Mesothelial cell of epicardium (in vitro differentiated cells): ENCODE results near the gene GMDS. TPM values are rescaled to one million over a fixed set of nuclear protein-coding genes. Genes with fewer than 3 reads are reported as not detected.

Experiments used
- DNase-seq, 2 experiments: peaks; one replicate each; pipeline ENCODE4 v3.0.0; 2021; ENCODE audit warnings: low spot score in 2 of 2; ENCODE audit not compliant: unreplicated experiment in 2 of 2
- H3K27ac Mint-ChIP-seq: 2 replicates; pipeline ENCODE4 v1.8.0; 2021; ENCODE audit warnings: mixed read lengths
- H3K27me3 Mint-ChIP-seq: 2 replicates; pipeline ENCODE4 v1.8.0; 2021; ENCODE audit warnings: low read depth, mixed read lengths
- H3K36me3 Mint-ChIP-seq: 2 replicates; pipeline ENCODE4 v1.8.0; 2021; ENCODE audit warnings: mixed read lengths
- H3K4me1 Mint-ChIP-seq: 2 replicates; pipeline ENCODE4 v1.8.0; 2021; ENCODE audit warnings: mixed read lengths
- H3K4me3 Mint-ChIP-seq: 2 replicates; pipeline ENCODE4 v1.8.0; 2021; ENCODE audit warnings: mild to moderate bottlenecking, moderate library complexity, mixed read lengths
- H3K9me3 Mint-ChIP-seq: 2 replicates; pipeline ENCODE4 v1.8.0; 2021; ENCODE audit warnings: mixed read lengths
- total RNA-seq: library from RNA; stranded (reverse); gene quantifications from 3 replicates; pipeline ENCODE4 v1.2.1, GENCODE V29; 2021
- TF ChIP-seq, protein P1 (sequence below): fragments of 200-600 bp; sonication (generic); IDR thresholded peaks from one replicate; pipeline ENCODE4 v1.5.0; 2021; ENCODE audit warnings: antibody characterized with exemption; ENCODE audit not compliant: unreplicated experiment

The GMDS gene
- 34.9 to 39.9 TPM (median 36.7 TPM) in 3 replicates for total RNA-seq

DNA sequence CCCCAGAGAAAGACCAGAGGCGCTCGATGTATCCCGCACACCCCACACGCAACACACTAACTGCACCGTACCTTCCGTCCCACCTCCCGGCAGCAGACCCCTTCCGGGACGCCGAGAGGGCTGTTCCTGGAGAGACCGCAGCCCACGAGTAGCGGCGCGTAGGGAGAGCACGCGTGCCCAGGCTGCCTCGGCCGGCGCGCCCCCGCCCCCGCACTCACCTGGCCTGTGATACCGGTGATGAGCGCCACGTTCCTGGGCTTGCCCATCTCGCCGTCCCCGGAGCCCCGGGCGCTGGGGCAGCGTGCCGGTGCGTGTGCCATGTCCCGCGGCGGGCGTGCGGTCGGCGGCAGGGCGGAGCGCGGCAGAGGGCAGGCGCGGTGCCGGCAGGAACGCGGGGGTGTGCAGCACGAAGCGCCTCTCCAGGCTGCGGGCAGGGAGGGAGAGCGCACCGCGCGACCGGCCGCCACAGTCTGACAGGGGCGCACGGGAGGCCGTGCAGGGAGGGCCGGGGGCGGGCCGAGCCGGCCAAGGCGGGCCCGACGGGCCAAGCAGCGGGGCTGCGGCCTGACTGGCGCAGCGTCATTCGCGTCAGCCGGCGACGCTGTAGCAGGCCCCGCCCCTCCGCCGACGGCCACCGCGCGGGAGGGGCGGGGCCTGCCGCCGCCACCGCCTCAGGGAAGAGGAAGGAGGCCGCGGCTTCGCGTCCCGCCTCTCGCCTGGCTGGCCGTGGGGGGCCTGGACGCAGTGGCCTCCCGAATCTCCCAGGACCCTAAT lies at the start of gene GMDS:
TSS of gene GMDS (minus strand) at position 503 of the 774 bp plus-strand sequence.
- TF ChIP-seq, protein P1, sequence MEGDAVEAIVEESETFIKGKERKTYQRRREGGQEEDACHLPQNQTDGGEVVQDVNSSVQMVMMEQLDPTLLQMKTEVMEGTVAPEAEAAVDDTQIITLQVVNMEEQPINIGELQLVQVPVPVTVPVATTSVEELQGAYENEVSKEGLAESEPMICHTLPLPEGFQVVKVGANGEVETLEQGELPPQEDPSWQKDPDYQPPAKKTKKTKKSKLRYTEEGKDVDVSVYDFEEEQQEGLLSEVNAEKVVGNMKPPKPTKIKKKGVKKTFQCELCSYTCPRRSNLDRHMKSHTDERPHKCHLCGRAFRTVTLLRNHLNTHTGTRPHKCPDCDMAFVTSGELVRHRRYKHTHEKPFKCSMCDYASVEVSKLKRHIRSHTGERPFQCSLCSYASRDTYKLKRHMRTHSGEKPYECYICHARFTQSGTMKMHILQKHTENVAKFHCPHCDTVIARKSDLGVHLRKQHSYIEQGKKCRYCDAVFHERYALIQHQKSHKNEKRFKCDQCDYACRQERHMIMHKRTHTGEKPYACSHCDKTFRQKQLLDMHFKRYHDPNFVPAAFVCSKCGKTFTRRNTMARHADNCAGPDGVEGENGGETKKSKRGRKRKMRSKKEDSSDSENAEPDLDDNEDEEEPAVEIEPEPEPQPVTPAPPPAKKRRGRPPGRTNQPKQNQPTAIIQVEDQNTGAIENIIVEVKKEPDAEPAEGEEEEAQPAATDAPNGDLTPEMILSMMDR, result no peak
- Mint-ChIP-seq H3K4me1 (peaks cover 22% of the 10 kb centered on the region), H3K27me3 (no peaks in the 10 kb centered on the region), H3K27ac (peak within 1 kb of the TSS; percentile 95), H3K36me3 (peaks cover 2% of the 10 kb centered on the region), H3K9me3 (no peaks in the 10 kb centered on the region), H3K4me3 (peak within 1 kb of the TSS; percentile 90)
- DNase-seq, result peak; percentile 77 to 86

DNA sequence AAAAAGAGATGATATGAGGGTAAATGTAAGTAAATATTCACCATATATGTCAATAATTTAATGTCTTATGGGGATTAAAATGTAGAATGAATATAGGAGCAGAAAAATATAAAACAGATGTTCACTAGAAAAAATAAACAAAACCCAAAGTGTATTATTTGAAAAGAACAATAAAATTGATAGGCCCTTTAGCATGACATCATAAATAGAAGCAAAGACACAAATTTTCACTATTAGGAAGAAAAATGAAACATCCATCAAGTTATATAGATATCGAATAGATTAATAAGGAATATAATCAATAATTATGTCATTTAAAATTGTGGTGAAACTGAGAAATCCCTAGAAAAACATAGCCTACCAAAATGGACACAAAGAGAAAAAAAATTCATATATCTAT lies 40.1 kb upstream of the GMDS start:
- Mint-ChIP-seq H3K4me3 (no peak overlapping the region), H3K36me3 (peaks cover 56% of the 10 kb centered on the region), H3K27me3 (no peaks in the 10 kb centered on the region), H3K27ac (no peak overlapping the region), H3K9me3 (peaks cover 75% of the 10 kb centered on the region), H3K4me1 (no peaks in the 10 kb centered on the region)
- DNase-seq, result no peak
- TF ChIP-seq, protein P1, result no peak

DNA sequence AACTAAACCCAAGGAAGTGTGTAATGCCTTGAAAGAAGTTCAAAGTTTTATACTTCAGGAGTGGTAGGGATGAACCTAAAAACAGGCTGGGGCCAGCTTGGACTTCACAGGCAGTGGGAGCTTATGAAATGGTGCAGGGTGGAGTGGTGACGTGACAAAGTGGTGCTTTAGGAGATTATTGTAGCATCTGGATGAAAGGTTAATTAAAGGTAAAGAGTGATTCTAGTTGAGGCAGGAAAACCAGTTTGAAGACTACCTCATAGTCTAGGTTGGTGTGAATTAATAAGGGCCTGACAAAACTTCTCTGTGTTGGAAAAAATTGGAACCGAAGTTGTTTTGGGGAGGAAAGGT lies 30.5 kb upstream of the GMDS start:
- Mint-ChIP-seq H3K36me3 (peaks cover 41% of the 10 kb centered on the region), H3K4me1 (peaks cover 24% of the 10 kb centered on the region), H3K4me3 (no peak overlapping the region), H3K27ac (peak overlapping the region; percentile 62), H3K9me3 (peaks cover 31% of the 10 kb centered on the region), H3K27me3 (no peaks in the 10 kb centered on the region)
- TF ChIP-seq, protein P1, result no peak
- no peak for DNase-seq

DNA sequence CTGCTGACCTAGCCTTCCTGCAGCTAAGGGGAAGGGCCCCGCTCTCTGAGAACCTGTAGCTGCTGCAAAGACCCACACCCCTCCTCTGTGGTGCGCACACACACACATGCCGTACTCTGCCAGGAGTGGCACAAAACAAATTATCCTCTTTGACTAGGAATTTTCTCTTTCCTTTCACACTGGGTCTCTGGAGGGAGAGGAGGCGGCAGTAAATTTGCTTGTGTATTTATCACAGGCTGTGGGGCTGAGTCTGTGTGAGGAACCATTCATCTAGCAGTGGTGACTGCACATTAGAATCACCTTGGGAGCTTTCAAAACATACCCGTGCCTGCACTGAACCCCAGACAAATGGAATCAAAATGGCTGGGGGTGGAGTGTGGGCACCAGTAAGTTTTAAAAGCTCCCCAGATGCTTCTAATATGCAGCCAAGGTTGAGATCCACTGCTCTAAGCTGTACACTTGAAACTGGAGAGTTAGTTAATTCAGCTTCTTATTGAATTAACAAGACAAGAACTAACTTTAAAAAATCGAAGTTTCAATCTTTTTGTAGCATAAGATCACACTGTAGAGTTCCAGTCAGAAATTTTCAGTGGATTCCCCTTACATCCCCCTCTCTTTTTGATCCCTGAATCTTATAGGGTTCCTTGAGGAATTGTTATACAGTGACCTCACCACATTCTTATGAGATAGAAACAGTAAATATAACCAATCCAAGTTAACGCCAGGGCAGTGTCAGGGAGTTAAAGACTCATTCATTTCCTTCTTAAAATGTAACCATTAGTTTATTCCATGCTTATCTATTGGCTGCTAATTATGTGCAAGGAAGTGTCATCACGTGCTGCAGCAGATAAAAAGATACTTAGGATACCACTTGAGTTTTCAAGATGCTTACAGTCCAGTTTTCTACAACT lies 29.8 kb upstream of the GMDS start:
- H3K9me3 Mint-ChIP-seq, result peaks cover 24% of the 10 kb centered on the region
- peaks cover 40% of the 10 kb centered on the region for H3K36me3 Mint-ChIP-seq
- TF ChIP-seq, protein P1, result no peak
- no peak overlapping the region for H3K4me3 Mint-ChIP-seq
- peaks cover 30% of the 10 kb centered on the region for H3K4me1 Mint-ChIP-seq
- no peak for DNase-seq
- peak overlapping the region; percentile 62 for H3K27ac Mint-ChIP-seq
- no peaks in the 10 kb centered on the region for H3K27me3 Mint-ChIP-seq

DNA sequence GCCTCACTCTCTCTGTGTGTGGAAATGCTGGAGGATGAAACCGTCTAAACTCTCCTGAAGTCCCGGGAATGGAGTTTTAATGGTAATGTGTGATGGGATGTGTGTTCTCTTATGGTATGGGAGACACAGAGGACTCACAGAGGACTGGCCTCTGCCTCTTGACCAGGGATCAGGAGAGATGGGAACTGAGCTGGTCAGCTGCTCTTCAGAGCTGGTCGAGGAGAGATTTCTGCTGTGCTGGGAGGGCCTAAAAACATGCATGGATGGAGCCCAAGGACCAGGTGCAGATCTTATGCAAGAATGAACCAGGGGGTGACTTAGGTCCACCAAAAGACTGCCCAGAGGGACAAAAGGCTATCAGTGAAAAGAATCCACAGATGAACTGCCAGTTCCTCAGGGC lies 27.3 kb upstream of the GMDS start:
- Mint-ChIP-seq H3K27me3 (no peaks in the 10 kb centered on the region), H3K4me1 (peaks cover 30% of the 10 kb centered on the region), H3K36me3 (peaks cover 33% of the 10 kb centered on the region), H3K4me3 (no peak overlapping the region), H3K27ac (no peak overlapping the region), H3K9me3 (peaks cover 5% of the 10 kb centered on the region)
- TF ChIP-seq, protein P1, result no peak
- no peak for DNase-seq
